Activated CD4-positive, alpha-beta T cell treated with anti-CD3 and anti-CD28 coated beads, Interleukin-2, amount 50 U/mL, for 16 hours (primary cell): ENCODE measurements around the gene KRT73.

ENCODE experiments used
- DNase-seq: peaks from one replicate; pipeline ENCODE4 v3.0.0-alpha.2; 2020

KRT73 gene

DNA sequence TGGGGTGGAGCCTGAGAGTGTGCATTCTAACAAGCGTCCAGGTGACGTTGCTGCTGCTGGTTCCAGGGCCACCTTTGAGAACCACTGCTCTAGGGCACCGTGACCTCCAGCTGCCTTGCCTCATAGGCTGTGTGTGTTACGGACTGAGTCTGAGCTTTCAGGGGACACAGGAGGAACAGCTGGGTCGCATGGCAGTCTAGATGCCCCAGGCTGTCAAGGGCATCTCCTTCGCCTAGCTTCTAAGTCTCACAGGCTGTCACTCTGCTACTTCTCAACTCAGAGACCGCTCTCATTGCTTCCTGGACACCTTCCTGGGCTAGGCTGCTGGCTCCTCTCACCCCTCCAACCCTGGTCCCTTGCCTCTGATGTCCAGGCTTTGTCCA is 965 bp downstream of the KRT73 start:
- DNase-seq = no peak

DNA sequence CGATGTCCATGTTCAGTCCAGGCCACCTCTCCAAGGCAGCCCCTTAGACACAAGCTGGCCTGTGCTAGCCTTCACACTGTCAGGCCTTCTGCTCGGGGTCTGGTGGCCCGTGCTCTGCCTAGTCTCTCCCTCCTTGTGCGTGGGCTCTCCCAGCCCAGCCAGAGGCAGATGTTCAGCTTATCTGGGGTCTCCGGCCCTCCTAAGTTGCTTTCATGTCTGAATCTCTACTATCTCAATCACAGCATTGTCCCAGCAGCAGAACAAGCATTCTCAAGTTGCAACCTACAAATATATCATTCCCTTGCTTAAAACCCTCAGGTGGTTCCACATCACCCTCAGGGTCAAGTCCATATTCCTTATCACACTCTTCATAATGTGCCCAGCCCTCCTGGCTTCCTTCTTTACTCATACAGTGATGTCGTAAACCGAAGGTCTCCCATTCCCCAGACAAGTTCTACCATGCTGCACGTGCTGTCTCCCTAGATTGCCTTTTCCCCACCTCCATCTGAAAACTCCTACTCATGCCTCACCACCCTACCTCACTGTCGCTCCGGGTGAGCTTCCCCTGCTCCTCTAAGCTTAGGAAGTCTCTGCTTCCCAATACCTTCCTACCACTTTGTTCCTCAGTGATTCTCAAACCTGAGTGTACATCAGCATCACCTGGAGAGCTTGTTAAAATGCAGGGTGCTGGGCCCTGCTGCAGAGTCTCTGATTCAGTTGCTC is 1.5 kb downstream of the KRT73 start:
- no peak for DNase-seq

DNA sequence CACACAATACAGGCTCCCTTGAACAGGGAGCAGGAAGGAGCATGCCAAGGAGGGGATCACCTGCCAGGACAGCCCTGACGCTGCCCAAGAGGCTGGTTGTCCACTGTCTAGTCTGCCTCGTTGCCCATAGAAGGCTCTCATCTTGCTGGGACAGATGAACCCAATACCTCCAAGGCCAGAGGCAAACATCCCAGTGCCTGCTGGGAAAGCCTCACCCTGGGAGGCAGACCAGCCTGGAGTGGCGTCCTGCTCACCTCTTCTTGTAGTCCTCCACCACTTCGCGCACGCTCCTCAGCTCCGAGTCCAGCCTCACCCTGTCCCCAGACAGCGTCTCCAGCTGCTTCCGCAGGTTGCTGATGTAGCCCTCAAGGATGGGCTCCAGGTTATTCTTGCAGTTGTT is 2.4 kb downstream of the KRT73 start:
- no peak for DNase-seq

DNA sequence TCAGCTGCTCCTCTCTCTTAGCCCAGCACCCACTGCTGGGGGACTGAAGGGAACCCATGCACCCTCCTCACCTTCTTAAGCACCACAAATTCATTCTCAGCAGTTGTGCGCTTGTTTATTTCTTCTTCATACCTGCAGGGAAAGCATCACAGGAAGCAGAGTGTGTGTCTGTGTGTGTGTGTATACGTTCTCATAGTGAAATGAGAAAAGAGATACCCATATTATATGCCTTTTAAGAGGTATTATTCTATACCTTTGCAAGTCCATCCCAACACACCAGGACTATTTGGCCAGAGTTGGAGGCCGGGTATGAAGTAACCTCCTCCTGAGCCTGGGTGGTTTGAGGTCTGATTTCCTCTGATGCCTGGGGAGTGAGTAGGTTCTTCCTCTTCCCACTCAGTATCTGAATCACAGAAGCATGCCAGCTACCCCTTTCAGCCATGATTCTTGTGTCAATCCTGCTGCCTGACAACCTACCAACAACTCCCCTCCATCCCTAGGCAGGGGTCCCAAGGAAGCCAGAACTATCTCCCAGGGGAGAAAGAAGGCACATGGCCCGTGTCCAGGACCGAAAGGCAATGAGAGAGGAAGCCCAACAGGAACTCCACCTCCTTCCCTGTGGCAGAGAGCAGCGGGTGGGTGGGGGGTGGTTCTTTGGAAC is 3.0 kb downstream of the KRT73 start:
- no peak for DNase-seq

DNA sequence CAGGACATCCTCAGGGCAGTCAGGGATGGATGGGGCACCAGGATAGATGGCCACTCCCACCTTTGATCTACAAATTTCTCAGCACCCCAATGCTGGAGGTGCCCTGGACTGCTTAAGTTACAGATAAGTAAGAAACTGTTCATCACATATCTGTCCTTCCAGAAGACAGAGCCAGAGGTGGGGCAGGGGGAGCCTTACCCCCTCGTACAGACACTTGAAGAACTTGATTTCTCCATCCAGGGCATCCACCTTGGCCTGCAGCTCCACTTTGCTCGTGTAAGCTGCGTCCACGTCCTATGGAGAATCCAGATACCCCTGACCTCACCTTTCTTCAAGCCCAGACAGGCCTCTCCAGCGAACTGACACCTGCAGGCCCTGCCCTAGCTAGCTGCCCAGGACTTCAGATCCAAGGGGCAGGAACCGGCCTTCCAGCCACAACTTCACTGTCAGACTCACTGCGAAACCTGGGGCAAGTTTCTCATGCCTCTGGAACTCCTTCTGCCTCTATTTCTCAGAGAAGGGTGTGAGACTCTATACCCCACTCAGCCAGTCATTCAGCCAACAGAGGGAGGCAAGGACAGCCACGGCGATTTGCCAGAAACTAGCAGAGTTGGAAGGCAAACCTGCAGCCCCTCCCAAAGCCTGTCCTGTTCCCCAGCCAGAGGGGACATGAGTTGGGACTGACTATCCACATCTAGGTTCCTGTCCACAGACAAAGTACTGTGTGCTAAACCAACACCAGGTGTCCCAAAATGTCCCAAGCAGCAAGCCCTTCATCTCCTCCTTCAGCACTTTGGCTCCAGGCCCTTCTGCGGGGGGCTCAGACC is 3.8 kb downstream of the KRT73 start:
- no peak for DNase-seq

DNA sequence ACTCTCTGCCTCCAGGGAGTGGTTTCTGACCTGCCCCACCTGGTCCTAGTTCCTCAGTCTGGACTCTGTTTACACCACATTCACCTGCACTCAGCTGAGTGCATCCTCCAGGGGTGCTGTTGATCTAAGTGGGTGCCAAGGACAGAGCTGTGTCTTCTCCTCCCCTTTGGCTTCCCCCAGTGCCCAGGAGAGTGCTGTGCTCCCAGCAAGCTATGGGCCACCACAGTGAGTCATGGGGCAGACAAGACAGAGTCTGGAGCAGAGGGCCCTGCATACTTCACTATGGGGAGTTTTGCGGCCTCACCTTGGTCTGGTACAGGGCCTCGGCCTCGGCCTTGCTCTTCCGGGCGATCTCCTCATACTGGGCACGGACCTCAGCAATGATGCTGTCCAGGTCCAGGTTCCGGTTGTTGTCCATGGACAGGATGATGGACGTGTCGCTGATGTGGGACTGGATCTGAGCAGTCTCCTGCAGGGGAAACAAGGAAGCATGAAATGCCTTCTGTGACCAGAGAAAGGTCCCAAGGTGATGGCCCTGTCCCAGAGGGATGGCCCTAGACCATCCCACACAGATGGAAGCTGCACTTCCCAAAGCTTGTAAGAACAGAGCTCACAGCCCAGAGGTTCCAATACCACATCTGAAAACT is 4.9 kb downstream of the KRT73 start:
- no peak for DNase-seq

DNA sequence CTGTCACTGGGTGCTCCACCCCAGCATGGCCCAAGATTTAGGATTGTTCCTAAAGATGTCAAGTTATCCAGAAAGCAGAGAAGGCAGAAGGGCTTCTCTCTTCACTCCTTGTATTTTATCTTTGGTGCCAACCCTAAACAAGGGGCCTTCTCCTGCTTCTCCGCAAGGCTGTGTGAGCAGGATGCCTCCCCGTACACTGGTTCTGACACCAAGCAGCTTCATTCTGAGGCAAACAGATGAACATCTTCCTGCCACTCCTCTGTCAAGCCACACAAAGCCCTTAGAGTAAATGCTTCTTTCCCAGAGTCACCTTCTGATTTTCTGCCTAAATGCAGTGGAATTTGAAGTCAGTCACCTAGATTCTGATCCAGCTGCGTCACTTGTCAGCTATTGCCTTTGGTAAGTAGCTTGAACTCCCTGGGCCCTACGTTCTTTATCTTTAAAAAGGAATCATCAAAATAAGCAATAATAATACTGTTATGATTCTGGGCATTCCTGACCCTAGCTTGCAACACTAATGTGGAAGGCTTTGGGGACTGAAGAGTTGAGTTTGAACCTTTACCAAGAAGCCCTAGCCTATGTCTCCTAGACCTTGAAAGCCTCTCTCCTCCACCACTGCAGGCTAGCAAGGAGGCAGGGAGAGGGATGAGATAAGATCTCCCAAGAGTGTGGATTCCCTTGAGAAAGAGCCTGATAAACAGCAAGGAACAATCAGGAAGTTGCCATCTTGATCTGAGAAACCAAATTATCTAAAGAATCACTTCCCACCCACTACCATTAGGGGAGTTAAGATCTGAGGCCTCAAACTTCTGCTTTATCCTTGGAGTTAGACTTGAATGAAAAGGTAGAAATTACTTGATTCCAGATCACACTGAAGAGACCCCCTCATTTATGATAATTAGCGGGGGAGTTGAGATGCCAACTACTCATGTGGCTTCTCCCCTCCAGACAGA is 5.7 kb downstream of the KRT73 start:
- no peak for DNase-seq

DNA sequence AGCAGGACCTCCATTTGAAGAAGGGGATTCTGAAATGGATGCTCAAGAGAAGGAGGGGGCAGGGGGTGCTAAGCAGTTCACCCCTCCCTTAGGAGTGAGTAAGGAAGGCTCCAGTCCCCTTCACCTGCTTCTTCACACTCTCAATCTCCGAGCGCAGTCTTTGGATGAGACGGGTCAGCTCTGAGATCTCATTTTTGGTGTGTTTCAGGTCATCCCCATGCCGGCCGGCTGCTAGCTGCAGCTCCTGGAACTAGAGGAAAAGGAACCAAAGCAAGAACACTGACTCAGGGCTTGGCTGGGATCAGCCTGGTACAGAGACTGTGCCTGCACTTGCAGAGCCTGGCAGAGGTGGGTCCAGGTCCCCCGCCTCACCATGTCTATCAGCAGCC is 7.3 kb downstream of the KRT73 start:
- DNase-seq = no peak

DNA sequence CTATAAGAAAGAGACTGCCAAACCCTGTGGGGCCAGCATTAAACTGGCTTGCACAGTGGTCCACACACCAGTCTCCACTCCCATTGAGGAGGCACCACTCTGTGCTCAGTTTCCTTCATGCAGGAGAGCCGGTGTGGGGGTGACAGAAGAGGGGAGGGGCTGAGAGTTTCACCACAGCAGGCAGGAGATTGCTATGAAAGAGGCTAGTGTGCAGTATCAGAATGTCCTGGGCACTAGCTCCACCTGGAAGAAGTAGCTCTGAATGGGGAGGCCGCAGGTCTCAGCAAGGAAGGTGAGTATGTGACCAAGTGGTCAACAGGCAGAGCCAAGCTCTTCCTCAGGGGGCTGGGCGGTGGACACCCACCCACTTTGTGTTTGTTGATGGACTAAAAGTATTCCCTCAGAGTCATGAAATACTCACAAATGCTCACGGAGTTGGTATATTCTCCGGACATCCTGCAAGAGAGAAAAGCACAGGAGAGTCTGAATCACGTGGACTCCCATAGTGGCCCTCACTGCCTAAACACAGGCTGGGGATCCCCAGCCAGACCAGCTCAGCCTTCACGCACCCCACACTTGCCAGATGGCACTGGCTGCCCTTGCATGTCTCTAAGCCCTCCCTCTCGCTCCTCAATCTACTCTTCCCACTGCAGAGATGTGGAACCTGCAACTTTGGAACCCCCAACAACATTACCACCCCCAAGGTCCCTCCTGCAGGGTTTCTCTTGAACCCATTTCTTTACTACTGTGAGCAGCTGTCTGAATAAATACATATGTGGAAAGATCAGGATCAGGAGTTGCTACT is 9.3 kb downstream of the KRT73 start:
- no peak for DNase-seq

DNA sequence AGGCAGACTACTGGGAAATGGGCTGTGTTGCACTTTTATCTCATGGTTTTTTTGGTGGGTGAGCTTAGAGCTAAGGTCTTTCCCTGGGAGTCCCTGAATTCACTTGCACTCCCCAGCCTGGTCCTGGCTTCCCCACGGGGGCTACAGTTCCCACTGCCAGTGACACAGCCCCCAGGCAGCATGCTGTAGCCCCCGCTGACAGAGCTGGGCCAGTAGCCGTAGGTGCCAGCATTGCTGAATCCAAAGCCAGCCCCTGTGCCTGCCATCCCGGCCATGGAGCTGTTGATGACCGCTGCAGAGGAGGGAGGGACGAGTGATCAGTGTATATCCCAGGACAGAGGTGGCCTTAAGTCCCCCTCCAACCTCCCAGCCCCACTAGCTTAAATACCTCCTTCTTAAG is 10.2 kb downstream of the KRT73 start:
- no peak for DNase-seq

DNA sequence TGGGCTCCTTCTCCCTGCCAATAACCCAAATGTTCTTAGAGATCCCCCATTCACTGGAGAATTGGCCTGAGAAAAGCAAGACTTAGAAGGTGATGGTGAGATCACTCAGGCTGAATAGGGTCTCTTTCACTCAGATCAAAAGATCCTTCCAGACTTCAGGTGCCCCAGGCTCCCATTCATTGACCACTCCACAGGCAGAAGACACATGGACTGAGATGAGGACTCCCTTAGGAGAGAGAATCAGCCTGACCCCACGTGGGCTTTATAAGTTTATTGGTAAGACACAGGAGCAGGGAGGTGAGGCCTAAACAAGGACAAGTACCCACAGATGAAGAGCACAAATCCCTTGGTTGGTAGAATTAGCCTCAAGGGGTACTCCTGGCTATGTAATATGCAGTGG is 11.0 kb downstream of the KRT73 start:
- no peak for DNase-seq

DNA sequence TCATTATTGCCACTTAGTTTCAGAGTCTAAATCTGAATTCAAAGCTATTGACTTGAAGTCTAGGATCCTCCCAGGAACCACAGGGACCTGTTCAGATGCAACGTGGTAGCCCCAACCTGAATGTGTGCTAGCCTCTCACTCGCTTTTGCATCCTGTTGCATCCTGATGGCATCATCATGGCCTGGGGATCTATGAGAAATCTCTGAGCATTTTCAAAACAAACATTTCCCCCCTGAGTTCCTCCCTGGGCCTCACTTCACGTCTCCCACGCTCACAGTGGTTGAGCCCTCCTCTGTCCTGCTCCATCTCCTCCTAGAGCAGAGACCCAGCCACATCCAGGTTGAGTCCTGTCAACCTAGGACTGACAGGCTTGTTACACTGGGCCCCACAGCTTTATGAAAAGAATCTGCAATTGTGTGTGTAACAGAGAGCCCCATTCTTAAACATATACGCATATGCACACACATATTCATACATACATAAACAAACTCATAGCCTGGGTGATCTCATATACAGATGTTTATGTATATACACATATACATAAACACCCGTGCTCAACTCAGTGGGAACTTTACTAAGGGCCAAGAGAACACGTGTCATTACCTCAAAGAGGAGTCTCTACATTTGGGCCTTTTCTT is 11.7 kb downstream of the KRT73 start:
- no peak for DNase-seq

DNA sequence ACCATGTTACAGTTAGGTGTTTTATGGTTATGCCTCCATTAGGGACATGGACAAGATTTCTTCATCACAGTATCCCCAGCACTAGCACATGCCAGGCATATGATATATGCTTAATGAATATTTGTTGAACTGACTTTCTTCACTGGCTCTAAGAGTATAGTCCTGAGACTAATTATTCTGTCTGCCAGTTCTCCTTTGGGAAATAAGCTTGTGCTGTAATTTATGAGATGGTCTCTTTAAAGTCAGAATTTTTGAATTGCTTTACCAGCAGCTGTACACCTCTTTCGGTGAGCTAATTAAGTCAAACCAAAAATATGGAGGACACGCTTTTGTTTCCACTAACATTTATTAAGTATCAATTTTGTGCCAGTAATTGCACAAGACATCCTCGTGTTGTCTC is 12.3 kb downstream of the KRT73 start:
- no peak for DNase-seq

DNA sequence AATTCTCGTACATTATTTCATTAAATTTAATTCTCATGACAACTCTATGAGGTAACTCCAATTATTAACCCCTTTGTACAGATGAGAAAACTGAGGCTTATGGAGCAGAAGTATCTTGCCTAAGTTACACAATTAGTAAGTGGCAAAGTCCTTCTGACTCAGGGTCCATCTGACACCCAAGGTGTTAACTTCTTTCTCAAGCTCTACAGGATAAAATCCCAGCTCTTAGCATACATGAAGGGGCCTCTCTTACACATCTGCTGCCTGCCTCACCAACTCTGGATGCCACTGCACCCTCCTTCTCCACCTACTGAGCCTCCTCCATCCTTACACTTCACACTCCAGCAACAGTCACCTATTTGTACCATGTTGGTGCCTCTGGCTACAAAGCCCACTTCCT is 12.8 kb downstream of the KRT73 start:
- no peak for DNase-seq

DNA sequence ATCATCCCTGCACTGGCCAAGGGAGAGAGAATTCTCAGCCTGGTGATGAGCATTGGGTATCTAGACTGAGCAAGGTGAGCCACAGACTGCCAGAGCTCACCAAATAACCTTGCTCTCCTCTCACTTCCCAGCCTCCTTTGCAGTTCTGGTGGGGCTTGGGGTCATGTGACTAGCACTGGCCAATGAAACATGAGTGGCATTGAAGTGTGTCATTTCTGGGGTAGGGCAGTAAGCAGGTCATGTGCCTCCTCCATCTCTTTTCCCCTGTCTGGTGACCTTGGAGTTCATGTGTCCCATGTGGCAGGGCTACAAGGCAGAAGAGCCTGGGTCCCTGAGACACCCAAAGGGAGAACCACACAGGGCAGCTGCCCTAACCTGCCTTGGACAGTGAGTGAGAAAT is 13.5 kb downstream of the KRT73 start:
- DNase-seq = no peak

DNA sequence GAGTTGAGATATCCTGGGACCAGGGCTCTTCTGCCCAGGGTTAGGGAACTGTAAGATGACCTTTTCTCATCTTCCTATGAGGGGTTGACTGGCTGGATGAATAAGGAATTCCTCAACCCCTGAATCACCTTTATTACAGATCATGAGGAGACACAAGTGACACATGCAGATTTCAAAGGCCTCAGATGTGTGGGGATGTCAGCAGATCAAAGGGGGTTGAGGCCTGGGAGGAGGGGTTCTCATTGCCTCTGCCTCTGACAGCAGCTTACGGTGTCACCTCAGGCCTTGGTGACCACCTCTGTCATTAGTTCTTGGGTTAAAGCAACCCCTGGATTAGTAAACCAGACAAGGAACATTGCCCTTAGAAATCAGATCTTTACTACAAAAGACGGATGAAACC is 15.0 kb downstream of the KRT73 start:
- no peak for DNase-seq

DNA sequence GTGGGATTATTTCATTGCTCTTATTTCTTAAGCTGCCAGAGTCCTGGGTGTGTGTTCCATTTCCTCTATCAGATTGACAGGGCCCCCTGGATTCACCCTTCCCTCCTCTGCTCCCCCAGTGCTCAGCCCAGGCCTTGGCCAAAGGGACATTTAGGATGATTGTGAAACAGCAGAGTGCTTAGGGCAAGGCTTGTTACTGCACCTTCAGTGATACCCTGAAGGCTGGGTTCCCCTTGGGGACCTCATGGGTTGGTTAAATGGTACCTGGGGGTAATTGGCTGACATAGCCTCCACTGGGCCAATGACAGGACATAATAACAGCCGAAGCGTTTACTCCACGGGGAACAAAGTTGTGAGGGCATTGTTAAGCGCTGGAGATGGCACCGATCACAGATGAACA is 15.8 kb downstream of the KRT73 start:
- no peak for DNase-seq

DNA sequence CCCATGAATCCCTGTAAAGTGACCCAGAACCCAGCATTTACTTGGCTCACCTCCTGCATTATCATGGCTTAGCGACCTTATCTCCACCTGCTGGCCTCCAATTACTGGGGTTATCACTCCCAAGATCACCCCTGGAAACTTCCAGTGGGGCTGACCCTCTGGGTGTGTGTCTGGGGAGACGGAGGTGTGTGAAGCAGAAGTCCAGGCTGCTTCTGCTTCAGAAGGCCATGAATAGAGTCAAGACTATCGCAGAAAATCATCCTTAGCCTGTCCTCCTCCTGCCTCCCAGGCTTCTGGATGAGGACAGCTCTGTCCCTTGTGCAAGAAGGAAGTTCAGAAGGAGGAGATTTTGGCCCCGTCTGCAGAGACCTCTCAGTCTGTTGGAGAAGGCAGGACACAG is 16.7 kb downstream of the KRT73 start:
- DNase-seq = no peak

DNA sequence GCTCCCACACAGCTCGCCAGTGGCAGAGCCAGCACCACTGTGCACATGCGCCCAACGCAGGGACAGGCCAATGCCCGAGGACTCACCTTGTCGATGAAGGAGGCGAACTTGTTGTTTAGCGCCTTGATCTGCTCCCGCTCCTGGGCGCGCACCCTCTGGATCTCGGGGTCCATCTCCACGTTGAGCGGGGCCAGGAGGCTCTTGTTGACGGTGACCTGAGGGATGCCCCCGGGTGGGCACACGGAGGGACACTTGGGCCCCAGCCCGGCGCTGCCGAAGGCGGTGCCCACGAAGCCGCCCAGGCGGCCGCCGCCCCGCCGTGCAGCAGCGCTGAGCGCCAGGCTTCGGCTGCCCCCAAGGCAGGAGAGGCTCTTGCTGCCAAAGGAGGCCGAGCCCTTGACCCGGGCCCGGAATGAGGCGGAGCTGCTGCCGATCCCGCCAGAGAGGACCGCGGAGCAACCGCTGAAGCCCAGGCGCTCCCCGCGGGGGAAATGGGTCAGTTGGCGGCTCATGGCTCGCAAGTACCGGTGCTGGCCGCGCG is 17.3 kb downstream of the KRT73 start, which contains the start of gene KRT72:
Gene KRT72, minus strand, starts transcription at position 523 of the 541 bp plus-strand sequence. Its CDS starts 11 bp downstream, at position 512.
- DNase-seq = no peak

DNA sequence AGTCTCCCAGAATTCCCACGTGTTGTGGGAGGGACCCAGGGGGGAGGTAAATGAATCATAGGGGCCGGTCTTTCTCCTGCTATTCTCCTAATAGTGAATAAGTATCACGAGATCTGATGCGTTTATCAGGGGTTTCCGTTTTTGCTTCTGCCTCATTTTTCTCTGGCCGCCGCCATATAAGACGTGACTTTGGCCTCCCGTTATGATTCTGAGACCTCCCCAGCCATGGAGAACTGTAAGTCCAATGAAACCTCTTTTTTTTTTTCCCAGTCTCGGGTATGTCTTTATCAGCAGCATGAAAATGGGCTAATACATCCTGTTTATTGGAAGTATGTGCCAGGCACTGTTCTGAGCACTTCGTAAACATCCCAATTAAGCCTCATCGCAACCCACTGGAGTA is 17.9 kb downstream of the KRT73 start:
- no peak for DNase-seq

DNA sequence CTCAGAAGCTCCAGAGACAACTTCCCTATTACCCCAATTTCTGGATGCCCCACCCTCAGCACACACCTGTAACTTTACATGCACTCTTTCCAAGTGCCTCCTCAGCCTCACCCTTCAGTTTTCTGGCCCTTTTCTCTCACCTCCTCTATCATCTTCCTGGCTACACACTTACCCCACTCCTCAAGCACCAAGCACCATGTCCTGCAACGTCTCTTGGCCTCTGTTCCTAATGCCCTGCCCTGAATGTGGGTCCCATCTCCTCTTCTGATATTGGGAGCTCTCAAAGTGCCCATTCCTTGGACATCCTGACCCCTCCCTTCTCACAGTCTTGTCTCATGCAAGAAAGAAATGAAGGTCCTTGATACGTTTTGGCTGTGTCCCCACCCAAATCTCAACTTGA is 18.3 kb downstream of the KRT73 start:
- DNase-seq = no peak
